Measurements from ENCODE around the gene SLC47A1.

DNA sequence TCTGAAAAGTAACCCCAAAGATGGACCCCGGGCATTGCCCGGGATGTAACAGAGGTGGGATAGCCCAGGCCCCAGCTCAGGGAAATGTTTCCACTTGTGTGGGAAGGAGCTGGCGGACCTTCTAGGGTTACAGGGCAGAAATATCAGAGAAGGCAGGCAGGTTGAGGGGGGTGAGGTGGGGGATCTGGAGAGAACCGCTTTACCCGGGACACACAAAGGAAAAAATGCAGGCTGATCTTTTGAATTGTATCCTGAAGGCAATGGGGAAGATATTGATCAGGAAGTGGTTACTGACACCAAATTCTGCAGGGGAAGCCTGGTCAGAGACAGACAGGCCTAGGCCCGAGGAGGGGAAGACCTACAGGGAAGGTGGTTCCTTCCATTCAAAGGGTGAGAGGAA is 3.5 kb downstream of the SLC47A1 start:
- TF ChIP-seq CTCF (IDR thresholded peaks at IDR 0.05; ENCODE audit: insufficient read depth, low read length) = no peak
- TF ChIP-seq POLR2AphosphoS5 (IDR thresholded peaks at IDR 0.05; ENCODE audit: low read depth) = no peak
